CD4-positive, alpha-beta T cell treated with Interferon alpha-2 for 1 hour (primary cell): ENCODE results near the gene GNS.

Experiments
- DNase-seq, 2 donors: peaks; one replicate each; pipeline ENCODE4 v3.0.0-alpha.2; 2020 to 2022

Gene GNS

DNA sequence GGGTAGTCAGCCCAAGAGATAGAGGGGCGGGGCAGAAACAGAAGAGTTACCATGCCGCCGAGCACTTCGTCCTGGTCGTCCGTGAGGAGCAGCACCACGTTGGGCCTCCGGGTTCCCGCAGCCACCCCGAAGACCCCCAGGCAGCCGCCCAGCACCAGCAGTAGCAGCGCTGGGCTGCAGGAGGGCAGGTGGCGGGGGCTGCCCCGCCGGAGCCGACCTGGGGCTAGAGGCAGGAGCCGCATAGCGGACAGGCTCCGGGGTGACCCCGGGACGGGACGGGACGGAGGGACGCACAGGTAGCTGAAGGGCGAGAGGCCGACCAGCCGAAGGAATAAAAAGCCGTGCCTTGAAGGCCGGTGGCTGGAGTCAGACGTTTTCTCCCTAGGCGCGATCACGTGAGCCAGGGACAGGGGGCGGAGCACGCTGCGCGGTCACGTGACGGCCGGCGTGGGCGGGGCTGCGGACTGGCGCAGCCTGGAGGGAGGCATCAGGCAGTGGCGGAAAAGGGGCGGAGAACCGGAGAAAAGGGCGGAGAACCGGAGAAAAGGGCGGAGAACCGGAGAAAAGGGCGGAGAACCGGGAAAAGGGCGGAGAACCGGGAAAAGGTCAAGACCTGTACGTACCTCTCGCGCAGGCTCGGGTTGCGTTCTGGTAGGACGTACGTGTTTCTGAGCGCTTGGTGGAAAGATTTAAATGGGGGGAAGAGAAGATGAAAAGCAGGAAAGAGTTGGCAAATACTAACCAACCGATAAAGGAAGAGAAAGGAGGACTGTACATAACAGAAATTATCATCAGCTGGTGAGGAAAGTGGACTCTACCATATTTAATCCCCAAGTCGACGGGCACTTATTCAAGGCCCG lies at the start of gene GNS:
Gene GNS (minus strand): TSS at position 372 of the 860 bp plus-strand sequence. CDS start 130 bp downstream, at position 242.
- DNase-seq, result peak; percentile 93 to 96

DNA sequence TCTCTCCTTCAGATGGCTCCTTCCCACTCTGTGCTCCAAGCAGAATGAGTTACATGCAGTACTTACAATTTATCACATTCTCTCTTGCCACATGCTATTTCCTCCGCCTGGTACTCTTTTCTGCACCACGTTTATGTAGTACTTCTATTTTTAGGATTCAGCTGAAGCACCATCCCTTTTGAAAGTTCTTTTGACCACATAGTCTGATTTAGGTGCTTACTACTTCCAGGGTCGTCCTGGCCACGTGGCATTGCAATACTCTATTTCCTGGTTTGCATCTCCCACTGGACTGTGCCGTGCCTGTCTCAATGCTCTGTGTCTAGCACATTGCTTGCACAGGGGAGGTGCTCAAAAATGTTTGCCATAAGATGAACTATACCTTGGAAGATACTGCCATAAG lies 48.9 kb upstream of the GNS start:
- no peak for DNase-seq

DNA sequence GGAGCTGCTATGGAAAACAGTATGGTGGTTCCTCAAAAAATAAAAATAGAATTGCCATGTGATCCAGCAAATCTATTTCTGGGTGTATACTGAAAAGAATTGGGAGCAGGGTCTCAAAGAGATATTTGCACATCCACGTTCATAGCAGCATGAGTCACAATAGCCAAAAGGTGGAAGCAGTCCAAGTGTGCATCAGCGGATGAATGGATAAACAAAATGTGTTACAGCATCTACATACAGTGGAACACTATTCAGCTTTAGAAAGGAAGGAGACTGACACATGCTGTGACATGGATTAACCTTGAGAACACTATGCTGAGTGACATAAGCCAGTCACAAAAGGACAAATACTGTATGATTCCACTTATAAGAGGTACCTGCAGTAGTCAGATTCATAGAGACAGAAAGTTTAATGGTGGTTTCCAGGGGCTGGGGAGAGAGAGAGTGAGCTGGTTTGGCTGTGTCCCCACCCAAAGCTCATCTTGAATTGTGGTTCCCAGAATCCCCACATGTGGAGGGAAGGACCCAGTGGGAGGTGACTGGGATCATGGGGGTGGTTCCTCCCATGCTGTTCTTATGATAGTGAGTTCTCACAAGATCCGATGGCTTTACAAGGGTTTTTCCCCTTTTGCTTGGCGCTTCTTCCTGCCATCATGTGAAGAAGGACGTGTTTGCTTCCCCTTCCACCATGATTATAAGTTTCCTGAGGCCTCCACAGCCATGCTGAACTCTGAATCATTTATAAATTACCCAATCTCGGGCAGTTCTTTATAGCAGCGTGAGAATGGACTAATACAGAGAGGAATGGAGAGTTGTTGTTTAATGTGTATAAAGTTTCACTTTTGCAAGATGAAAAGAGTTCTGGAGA lies 47.6 kb upstream of the GNS start:
- no peak for DNase-seq

DNA sequence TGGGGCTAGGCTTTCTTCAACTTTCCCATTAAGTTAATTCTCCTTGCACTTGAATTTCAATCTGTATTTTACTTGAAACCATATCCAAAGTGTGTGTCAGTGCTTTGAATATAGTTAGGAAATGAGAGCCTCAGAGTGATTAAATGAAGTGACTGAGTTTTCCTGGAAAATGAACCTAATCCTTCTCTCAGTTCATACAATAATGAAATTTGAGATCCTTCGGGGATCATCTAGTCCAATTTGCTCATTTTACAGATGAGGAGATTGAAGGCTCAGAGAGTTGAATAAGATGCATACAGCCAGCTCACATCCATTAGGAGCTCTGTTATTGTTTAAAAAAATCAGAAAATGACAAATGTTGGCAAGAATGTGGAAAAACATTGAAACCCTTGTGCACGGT lies 47.0 kb upstream of the GNS start:
- DNase-seq, result no peak

DNA sequence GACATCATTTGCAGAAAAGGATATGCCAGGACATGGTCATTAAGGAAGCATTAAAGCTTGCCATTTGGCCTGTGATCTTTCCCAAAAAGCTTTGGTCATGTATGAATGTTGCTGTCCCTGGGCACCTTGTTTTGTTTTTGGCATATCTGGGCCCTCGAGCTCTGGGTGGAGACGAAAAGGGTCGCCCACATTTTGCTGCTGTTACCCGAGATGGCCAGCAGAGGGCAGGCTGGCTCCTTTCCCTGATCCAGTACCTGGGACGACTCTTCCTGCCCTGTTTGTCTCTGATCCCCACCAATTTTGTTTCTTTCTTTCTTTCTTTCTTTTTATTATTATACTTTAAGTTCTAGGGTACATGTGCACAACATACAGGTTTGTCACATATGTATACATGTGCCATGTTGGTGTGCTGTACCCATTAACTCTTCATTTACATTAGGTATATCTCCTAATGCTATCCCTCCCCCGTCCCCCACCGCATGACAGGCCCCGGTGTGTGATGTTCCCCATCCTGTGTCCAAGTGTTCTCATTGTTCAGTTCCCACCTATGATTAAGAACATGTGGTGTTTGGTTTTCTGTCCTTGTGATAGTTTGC lies 43.1 kb upstream of the GNS start:
- DNase-seq, result peak; percentile 29 to 56

DNA sequence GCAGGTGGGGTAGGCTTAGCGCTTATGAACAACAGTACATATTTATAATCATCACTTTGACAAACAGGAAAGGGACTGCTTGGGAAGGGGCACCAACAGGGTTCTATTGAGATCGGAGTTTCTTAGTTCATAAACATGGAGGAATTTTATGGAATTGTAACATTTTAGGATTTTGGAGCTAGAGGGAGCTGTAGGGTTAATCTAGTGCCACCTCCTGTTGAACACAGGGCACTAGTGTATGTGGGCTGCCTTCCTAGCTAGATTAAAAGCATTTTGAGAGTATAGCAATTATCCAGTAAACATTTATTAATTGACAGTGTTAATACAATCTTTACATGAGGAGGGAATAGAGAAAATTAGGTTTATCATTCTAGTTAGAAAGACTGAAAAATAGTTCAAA lies 42.2 kb upstream of the GNS start:
- DNase-seq, result no peak

DNA sequence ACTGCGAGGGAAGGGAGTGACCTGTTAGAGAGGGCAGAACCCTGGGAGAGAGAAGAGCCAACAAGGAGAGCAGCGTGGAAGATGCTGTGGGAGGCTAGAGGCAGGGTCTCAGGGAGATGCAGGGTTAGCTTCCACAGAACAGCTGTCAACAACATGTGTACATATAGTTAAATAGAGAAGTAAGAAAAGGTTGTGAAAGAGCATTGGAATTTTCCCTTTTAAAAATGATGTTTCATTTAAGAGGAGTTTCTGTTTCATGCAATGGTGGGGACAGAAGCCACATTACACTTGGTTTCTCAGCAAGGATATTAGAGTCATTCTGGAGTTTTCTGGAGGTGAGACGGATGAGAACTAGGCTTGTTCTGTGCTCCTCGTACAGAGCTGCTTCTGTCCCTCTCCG lies 41.4 kb upstream of the GNS start:
- no peak for DNase-seq

DNA sequence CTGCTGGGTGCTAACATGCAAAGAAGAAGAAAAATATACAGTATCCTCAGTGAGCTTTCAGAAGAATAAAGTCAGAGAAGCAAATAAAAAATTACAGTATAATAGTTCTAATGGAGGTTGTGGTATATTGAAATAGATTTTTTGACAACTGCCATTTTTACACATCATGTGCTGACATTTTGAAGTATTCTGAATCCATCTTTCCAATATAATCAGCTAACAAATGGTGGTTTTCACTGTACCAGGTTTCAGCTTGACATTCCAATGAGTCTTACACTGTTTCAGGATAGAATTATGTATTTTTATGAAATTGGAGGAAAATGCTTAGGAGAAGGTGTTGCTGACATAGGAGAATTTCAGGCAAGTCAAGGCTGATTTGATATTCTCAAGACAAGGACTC lies 39.0 kb upstream of the GNS start:
- DNase-seq, result no peak

DNA sequence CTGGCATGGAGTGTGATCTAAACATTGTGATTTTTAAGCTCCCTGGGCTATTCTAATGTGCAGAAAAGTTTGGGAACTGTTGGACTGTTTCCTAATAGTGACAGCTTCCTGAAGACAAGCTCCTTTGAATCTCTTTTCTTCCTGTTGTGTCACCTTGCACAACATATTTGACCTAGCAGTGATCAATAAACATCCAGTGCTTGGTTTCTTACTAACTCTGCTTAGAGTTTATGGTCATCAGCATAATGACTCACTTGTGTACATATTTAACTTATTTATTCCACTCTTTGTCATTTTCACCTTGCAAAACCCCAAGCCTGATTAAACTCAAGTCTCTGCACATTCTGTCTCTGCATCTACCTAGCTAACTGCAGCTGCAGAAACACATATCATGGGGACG lies 38.0 kb upstream of the GNS start:
- DNase-seq, result no peak

DNA sequence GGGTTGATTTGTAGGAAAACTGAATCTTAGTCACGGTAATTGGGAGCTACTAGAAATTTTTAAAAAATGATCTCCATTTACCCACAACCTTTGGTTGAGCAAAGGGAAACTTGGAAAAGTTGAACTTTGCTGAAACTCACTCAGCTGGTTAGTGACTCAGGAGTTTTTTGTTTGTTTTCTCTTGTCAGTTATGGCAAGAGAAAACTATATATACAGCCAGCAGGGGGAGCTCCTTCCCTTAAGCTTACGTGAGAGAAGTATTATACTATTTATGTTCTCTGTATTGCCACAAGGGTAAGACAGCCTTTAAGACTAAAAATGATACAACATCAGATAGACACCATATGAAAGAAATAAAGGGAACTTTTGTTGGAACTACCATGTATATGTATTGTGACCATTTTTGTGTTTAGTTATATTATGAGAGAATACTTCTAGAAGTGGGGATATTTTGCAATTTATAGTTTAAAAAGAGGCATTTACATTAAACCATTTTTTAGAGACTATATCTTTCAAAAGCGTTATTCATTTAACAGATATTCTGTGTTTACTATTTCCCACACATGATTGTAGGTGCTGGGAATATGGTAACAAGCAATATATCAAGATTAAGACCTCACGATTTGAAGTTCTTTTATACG lies 37.1 kb upstream of the GNS start:
- DNase-seq, result peak; percentile 59 to 79

DNA sequence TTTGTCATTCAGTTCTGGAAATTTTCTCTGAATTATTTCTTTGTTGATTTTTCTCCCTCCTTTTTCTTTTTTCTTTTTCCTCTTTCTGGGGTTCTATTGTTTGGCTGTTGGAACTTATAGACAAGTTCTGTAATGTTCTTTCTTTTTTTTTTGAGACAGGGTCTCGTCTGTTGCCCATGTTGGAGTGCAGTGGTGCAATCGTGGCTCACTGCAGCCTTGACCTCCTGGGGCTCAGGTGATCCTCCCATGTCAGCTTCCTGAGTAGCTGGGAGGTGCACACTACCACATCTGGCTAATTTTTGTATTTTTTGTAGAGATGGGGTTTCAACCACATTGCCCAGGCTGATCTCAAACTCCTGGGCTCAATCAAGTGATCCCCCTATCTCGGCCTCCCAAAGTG lies 35.1 kb upstream of the GNS start:
- no peak for DNase-seq

DNA sequence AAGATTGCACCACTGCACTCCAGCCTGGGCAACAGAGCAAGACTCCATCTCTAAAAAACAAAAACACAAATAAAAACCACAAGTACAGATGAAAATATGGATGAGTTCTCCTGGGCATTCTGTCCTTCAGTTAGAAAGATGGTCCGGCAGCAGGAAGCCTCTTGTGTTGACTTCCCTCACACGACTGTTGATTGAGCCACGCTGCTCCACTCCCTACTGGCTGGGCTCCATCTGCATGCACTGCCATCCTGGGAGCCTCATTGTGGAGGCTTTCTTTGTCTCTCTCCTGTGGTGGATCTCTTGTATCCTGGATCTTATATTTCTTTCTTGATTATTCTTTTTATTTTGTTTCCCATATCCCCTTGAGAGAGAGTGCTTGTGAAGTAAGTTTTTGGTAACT lies 34.4 kb upstream of the GNS start:
- DNase-seq, result no peak

DNA sequence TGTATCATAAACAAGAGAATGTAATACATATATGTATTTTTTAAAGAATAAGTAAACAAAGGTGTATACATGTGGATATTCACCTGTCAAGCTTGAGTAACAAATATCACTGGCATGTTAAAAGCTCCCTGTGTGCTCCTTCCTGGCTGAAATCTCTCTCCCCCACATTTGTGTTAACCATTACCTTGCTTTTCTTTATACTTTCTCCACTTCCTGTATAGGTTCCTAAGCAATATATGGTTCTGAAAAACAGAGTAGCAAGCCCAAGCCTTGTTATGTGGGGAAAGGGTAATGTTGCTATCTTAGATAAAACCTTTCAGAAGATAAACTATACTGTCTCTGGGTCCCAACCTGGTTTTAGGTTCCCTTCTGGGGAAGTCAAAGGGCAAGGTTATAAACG lies 32.9 kb upstream of the GNS start:
- DNase-seq, result no peak

DNA sequence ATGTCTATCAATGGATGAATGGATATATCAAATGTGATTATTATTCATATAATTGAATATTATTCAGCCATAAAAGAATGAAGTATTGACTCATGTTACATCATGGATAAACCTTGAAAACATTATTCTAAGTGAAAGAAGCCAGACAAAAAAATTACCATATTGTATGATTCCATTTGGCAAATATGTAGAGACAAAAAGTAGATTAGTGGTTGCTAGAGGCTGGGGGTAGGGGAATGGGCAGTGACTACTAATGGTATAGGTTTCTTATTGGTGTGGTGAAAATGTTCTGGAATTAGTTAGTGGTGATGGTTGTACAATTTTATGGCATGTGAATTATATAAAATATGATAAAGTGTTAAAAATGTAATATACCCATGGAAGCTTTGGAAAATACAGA lies 31.8 kb upstream of the GNS start:
- no peak for DNase-seq

DNA sequence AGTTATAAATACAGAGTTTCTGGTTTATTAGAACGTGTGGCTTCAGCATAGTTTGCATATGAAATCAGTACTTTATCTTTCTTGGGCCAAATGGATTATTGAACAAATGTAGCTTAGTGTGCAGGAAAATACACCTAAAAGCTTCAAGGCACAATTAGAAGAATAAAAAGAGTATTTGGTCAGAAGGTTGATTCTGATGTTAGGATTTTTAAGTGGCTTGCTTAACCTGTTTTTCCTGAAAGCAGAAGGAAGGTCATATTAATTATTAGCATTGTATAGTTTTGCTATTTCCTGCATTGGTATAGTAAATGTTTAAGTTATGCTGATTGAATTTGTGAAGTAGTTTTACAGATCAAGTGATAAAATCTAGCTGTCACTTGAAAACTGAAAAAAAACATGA lies 31.0 kb upstream of the GNS start:
- DNase-seq, result no peak

DNA sequence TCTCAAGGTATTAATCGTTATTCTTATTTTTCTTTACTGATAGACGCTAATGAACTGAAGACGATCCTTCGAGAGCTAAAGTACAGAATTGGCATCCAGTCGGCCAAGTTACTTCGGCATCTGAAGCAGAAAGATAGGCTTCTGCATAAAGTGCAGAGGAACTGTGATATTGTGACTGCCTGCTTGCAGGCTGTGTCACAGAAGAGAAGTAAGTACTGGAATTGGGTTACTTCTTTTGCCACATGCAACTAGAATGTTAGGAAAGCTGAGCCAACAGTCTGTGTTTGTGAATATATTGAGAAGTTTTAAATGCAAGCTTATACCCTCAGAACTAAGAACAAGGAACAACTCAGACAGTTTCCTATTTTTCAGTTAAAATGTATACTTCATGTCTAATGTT lies 26.6 kb upstream of the GNS start:
- DNase-seq, result no peak

DNA sequence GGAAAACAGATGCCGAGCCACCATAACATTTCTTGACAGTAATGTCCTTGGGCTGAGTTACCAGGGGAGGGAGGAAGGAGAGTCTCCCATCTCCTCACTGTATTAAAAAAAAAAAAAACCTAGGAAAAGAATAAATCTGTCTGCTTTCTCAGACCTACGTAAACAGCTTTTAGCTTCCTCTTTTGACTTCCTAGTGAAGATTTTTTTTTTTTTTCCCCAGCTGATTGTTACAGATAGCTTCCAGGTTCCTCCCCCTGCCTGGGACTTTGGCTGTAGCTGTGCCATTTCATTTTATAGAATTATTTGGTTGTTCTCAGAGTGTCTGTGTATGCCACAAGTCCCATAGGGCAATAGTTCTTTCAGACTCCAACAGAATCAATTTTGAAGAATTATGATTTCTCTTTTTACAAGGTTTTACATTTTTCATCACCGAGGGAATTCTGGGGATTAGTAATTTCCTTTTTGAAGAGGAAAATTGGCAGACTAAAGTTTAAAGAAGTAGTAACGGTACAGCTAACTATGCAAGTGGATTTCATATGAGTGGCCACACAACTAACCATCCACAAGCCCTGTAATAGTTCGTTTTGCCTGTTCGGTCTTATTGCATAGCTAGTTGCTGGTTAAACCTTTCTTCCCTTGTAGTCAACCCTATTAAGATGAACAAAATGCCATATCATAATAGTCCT lies 23.1 kb upstream of the GNS start:
- DNase-seq, result no peak

DNA sequence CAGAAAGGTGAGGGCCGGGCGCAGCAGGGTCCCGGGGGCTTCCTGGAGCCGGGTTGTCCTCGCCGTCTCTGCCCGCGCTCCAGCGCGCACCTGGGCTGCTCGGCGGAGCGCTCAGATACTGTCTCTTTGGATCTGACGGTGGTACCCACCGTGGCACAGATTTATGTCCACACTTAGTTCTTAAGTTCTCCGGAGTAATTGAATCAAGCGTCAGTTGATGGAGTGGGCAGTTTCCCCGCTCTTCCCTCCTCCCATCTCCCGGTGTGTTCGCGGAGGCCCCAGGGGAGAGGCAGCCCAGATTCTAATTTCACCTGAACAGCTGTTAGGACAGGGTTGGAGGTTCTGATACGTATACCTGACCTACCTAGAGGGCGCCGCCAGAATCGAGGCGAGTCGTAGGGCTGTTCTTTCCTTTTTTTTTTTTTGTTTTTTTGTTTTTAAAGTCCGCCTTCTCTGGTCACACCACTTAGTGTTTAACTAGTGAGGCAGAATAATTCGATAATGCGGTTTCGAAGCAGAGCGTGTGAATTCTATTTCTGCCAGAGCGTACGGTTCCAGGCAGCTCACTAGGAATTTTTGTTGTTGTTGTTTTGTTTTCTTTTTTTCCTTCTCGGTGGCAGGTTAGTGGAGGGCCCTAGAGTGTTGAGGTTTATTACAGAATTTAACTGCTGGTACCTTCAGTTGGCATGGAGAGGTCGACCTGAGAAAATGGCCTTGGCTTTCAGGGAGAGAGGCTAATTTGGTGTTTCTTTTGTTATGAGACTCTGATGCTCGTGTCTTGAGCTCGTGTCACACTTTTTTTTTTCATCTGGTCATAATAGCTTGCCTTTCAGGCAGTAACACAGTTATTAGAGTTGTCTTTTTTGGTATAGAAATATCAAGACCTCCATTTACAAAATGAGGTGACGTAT lies 22.3 kb upstream of the GNS start:
- DNase-seq, result no peak

DNA sequence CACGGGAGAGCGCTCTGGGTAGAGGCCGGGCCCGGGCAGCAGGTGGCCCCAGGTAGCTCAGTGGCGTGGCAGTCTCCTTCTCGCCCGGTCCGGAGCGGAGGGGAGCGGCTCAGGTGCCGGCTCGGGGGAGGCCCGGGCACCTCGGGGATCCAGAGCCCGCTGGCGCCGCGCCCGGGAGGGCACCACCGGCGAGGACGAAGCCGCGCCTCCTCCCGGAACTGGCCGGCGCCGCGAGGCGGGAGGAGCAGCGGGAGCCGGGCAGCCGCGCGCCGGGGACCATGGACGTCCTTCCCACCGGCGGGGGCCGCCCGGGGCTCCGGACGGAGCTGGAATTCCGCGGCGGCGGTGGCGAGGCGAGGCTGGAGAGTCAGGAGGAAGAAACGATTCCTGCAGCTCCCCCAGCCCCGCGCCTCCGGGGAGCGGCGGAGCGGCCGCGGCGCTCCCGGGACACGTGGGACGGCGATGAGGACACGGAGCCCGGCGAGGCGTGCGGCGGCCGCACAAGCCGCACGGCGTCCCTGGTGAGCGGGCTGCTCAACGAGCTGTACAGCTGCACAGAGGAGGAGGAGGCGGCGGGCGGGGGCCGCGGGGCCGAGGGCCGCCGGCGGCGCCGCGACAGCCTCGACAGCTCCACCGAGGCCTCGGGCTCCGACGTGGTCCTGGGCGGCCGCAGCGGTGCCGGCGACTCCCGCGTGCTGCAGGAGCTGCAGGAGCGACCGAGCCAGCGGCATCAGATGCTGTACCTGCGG lies 21.5 kb upstream of the GNS start:
- DNase-seq, result peak in 1 of 2 donors; percentile 7

DNA sequence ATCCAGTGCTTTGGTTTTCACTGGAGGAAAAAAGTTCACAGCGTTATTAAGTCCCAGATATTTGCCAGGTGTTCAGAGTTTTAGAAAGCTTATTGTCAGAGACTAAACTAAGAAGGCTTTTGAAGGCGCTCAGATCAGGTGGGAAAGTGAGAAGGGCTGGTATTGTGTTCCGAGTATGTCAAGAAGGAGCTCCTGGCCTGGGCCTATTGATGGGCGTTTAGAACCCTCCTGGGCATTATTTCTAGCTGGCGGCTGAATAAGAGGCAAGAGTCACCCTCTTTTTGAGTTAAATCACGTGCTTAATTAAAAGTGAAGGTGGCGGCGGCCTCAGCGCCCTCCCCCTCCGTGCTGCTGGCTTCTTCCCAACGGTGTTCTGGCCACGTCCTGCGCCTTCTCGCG lies 20.9 kb upstream of the GNS start:
- peak in 1 of 2 donors; percentile 26 for DNase-seq
